ENCODE data around the gene GALNTL6.
"Not testable (repeated sequence)": the region's sequence is repeated elsewhere in the genome, so short reads cannot be mapped to it uniquely, and the experiment has no call there.

Gene GALNTL6

DNA sequence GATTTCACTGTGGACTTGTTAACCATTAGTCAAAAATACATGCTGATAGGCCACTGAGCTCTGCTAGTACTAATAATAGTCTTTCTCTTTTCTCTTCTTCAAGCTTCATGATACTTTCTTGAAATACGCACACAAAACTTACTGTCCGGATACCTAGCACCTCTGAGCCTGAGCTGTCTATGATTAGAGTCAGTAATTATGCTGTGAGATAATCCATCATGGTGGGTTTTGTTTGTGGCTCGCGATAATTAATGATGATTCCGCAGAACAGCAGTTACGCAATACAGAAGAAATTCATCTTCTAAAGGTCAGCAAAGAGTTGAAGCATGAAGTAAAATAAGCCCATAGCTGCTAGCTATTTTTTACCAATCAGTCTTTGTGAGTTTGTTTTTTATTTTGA lies 843.9 kb downstream of the GALNTL6 start:
- DNase-seq (ENCODE audit: low read depth in 2 of 2): no peak

GRCh38 chr4:172660251-172660650 lies 847.0 kb downstream of the GALNTL6 start:
- DNase-seq (ENCODE audit: low read depth in 2 of 2): no peak

DNA sequence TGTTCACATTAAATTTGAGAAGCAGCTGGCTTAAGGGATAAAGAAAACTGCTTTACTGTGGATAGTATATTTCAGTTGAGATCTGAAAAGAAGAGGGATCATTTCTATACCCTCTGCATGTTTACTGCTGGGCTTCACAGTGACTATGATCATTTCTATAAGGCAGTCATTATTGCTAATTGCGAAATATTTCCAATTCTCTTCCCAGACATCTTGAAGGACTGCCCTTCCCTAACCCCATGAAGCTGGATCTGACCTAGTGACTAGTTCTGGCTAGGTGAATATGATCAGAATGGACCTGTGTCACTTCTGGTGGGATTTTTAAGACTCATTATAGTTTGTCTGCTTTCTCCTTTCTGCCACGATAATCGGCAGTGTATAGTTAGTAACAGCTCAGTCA lies 848.9 kb downstream of the GALNTL6 start:
- no peak for DNase-seq (ENCODE audit: low read depth in 2 of 2)

DNA sequence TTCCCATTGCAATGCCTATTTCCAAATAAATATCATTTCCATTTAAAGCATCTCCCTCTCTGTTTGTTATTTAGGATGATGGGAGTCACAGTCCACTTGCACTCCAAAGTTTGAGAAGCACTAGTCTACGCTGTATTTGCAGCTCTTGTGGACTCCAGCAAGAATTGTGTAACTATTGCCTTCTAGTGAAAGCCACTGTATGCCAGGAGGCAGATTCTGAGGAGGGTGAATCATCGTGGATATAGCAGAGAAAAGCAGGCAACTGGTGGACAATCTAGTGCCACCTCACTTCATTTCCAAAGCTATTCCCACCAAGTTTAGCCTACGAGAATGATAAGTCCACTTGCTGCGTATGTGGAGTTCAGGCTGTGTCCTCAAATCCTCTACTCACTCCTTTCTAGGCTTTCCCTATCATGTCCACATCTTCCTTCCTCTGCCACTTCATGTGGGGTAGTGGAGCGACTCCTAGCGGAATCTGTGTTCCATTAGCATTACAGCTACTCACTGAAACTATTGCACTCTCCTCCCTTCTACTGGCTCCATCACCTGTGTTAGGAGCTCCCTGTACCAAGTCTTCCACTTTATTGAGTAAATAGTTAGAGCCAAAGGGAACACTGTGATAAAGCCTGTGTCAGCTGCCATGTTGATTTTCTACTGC lies 853.6 kb downstream of the GALNTL6 start:
- no peak for DNase-seq (ENCODE audit: low read depth in 2 of 2)

DNA sequence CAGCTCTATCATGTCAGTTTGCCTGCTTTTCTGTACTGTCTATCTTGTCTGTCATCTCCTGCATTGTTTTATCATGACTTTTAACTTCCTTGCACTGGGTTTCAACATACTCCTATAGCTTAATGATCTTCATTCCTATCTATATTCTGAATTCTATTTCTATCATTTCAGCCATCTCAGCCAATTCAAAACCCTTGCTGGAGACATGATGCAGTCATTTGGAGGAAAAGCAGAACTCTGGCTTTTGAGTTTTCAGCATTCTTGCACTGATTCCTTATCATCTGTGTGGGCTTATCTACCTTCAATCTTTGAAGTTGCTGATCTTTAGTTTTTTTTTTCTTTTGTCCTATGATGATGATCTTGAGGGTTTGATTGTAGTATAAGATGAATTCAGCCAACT lies 861.6 kb downstream of the GALNTL6 start:
- no peak for DNase-seq (ENCODE audit: low read depth in 2 of 2)

DNA sequence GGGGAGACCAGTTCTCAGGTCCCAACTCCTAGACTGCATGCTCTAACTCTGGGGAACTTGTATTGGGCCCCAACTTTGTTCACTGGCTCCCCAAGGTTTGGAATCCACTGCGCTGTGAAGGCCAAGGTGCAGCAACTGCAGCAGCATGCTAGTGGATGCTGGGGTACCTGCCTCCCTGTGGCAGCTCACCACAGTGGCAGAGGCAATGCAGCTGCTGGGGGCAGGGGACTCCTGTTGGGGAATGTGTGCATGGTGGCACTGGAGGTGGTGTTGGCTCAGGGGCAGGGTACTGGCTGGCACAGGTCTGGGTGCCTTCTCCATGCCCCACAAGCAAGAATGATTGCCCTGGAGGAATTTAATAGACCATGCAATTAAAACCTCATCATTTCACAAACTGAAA lies 862.0 kb downstream of the GALNTL6 start:
- DNase-seq (ENCODE audit: low read depth in 2 of 2): no peak

DNA sequence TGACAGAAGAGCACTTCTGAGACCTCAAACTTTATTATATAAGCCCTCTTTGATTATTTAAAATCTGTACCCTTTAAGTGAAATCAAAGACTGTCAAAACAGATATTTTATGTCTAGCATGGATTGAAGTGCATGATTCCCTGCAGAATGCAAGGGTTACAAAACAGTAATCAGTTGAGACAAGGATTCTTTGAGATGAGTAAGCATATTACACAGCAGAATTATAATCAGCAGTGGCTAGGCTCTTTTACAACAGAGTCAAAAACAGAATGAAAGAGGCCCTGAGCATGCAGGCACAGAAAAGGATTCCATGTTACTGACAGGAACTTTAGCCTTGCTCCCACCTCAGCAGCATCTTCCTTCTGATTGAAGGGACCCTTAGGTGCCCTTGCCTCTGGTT lies 867.5 kb downstream of the GALNTL6 start:
- no peak for DNase-seq (ENCODE audit: low read depth in 2 of 2)

GRCh38 chr4:172683021-172683420 lies 869.8 kb downstream of the GALNTL6 start:
- DNase-seq (ENCODE audit: low read depth in 2 of 2): no peak

DNA sequence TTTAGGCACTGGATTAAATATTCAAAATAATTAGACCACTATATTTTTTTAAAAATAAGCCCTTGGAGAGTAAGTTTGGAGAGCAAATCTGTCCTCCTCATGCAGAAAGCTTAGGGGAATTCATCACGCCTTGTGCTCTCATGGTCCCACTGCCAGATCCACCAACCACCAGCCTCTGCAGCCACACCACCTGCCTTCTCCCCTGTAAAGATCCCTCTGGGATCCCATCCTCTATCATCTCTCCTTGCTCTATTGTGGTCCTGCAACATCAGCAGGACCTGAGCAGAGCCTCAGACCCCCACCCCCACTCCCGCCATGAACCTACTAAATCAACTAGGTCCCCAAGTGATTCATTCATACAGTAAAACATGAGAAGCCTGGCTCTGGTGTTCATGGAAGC lies 872.8 kb downstream of the GALNTL6 start:
- DNase-seq (ENCODE audit: low read depth in 2 of 2): no peak

DNA sequence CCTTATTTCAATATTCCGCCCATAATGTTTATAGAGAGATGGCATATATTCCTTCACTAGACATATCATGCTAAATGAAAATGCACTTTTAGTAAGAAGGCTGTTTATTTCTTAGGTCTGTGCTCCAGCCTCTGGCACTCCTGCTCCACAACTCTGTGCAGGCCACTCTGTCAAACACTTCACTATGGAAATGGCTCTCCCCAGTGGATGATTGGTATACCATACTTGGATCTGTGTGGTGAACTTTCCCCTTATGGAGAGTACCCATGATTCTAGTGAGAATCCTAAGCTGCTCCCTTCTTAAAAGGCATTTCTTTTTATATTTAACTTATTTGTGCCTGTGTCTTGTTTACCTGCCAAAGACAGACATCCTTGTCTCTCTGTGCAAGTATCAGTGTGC lies 875.3 kb downstream of the GALNTL6 start:
- DNase-seq (ENCODE audit: low read depth in 2 of 2): no peak

DNA sequence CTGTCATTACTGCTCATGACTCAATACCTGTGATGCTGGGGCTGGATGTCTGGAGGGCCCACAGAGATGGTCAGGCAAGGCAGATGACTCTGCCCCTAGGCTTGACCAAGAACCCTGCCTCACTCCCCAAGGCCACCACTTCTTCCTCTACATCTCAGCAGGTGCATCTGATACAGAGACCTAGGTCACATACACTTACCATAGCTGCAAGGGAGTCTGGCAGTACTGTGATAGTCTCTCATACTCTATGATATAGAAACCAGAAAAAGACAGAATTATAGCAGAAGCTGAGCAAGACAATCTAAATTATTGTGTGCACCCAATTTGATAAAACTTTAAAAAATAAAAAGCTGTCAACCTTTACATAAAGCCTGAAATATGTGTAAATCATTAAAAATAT lies 878.3 kb downstream of the GALNTL6 start:
- DNase-seq (ENCODE audit: low read depth in 2 of 2): no peak

DNA sequence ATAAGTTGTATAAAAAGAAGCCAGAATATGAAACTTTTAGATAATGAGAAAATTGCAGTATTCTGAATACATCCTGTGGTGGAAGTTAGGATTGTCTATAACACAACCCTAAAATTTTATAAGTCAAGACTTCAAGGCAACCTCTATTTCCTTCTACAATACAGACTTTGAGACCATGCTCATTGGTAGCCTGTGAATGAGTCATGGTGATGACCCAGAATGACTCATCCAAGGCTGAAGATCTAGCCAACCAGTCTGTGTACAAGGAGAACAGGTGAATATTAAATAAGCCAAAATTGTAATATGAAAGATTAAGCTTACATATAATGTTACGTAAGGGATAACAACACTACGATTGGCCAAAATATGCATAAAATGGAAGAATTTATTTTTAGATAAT lies 879.5 kb downstream of the GALNTL6 start:
- DNase-seq (ENCODE audit: low read depth in 2 of 2): no peak

DNA sequence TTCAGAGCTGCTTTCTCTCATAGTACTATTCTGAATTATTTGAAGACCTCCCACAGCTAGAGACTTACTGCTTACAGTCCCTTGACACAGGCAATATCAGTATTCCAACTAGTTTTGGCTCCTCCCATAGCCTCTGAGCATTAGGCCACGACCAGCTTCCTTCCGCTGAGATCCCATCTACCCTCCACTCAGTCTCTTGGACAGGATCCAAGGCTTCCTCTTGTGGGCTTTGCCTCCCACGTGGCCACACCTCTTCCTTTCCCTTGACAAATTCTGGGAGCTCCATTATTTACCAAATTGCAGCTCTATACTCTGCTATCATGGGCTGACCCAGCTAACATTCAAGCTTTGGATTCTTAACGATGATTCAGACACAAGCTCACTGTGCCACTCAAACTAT lies 885.1 kb downstream of the GALNTL6 start:
- no peak for DNase-seq (ENCODE audit: low read depth in 2 of 2)

DNA sequence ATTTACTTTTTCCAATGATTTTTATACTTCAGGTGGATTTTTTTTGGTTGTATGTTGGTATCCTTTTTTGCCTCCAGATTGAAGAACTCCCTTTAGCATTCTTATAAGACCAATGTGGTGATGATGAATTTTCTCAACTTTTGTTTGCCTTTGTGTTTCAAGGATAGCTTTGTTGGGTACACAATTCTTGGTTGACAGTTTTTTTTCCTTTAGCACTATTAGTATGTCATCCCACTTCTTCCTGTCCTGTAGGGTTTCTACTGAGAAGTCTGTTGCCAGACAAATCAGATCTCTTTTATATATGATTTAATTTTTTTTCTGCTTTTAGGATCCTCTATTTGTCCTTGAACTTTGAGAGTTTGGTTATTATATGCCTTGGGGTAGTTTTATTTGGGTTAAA lies 892.4 kb downstream of the GALNTL6 start:
- no peak for DNase-seq (ENCODE audit: low read depth in 2 of 2)

DNA sequence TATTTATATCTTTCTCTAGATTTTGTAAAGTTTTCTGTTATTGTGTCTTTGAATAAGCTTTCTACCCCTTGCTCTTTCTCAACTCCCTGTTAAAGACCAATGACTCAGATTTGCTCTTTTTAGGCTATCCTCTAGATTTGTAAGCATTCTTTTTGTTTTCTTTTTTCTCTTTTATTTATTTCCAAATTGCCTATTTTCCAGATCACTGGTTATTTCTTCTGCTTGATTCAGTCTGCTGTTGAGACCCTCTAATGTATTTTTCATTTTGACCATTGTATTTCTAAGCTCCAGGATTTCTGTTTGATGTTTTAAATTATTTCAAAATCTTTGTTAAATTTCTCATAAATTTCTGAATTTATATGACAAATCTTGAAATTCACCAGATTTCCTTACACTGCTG lies 892.8 kb downstream of the GALNTL6 start:
- DNase-seq (ENCODE audit: low read depth in 2 of 2): no peak

GRCh38 chr4:172707622-172708021 lies 894.4 kb downstream of the GALNTL6 start:
- no peak for DNase-seq (ENCODE audit: low read depth in 2 of 2)

GRCh38 chr4:172708184-172708583 lies 895.0 kb downstream of the GALNTL6 start:
- no peak for DNase-seq (ENCODE audit: low read depth in 2 of 2)

DNA sequence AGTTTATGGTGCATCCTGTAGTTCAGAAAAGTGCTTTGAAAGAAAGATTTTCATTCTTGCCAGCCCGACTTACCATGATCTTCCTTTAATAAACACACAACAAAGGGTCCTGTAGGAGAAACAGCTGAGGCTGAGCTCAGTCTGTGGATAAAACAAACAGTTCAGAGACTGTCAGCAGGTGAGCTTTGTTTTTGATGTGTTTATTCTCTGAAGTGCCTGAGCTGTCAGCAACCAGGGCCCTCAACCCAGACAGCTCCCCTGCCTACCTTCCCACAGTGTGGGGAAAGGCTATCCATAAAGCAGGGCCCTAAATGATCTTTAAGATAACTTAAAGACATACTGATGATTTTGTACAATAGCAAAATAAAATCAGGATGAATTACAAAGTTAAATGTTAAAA lies 896.2 kb downstream of the GALNTL6 start:
- no peak for DNase-seq (ENCODE audit: low read depth in 2 of 2)

- DNase-seq (ENCODE audit: low read depth in 2 of 2): no peak
These were observed 903.1 kb downstream of the GALNTL6 start for GRCh38 chr4:172716291-172716690.

DNA sequence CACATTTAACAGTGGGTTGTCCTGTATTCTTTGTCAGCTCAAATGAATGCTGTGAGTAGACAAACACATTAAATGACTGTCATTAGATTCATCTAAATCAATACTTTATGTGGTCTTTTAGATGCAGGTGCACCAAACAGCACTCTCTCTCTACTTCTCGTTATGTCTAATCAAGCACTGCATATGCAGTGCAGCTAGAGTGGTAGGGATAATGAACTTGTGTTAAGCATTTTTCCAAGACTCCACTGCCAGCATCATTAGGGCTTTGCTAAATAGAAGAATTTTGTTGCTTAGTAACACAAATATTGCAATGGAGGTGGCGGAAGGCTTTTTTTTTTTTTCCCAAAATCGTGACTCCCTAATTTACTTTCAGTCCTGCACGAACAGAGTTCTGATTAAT lies 908.5 kb downstream of the GALNTL6 start:
- no peak for DNase-seq (ENCODE audit: low read depth in 2 of 2)

DNA sequence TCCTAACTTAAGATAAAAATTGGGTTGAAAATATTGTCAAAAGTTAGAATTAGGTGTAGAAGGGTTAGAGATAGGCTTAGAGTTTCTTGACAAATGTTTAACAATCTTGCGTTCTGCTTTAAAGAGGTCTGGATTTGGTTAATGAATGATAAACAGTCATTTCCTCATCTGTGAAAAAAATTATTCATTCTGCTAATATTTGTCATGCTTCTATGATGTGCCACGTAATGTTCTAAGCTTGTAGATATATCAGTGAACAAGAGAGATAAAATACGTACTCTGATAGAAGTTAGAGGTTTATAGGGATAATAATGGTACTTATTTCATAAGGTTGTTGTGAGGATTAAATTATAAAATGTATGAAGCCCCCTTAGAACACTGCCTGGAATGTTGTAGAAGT lies 912.4 kb downstream of the GALNTL6 start:
- DNase-seq (ENCODE audit: low read depth in 2 of 2): no peak

DNA sequence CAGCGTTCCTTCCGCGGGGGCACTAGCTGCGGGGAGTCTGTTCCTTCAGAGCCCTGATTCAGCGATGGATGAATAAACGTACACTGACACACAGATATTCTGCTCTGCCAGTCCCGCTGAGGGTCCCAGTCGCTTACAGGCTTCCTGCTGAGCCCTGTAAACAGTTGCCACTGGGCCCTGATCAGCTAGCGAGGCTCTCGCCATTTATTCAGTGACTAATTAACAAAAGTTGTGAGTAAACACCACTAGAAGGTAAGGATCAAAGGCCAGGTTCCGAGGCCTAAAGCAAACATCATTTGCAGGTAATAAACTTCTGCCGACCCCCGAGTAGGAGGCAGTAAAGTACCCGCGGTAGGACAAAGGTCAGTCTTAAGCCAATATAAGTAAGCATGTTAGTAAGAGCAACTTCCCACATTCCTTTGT lies 912.8 kb downstream of the GALNTL6 start:
- no peak for DNase-seq (ENCODE audit: low read depth in 2 of 2)

GRCh38 chr4:172727631-172728030 lies 914.4 kb downstream of the GALNTL6 start:
- no peak for DNase-seq (ENCODE audit: low read depth in 2 of 2)

- DNase-seq (ENCODE audit: low read depth in 2 of 2): not testable (repeated sequence)
These were observed 920.4 kb downstream of the GALNTL6 start for GRCh38 chr4:172733645-172734044.

Measured in stimulated activated CD4-positive, alpha-beta T cell treated with anti-CD3 and anti-CD28 coated beads, Interleukin-12 subunit alpha, Interleukin-12 subunit beta, amount 100 ng/mL, for 24 hours (primary cell).